Measurements from ENCODE around the gene PMAIP1. TPM values are rescaled to one million over a fixed set of nuclear protein-coding genes. Genes with fewer than 3 reads are reported as not detected.

Gene PMAIP1
- polyA plus RNA-seq, 1 donor (not counting 4 experiments of a cell fraction or from before 2014, with no cell fraction given), result 49.1 TPM

GRCh38 chr18:59861009-59861408, 38.8 kb upstream of the PMAIP1 start:
- Histone ChIP-seq H4K20me1 (ENCODE audit: control insufficient read depth, extremely low read depth, insufficient read depth, low read length) (no peaks in the 10 kb centered on the region), H3K4me3 (ENCODE audit: control insufficient read depth in 2 of 3, extremely low read depth in 1 of 3, insufficient read depth in 2 of 3, low read depth in 1 of 3, low read length in 3 of 3) (no peak overlapping the region), H3K27me3 (ENCODE audit: control insufficient read depth, extremely low read depth, insufficient read depth, low read length) (no peaks in the 10 kb centered on the region), H3K9me1 (ENCODE audit: control insufficient read depth, extremely low read depth, insufficient read depth, low read length) (no peaks in the 10 kb centered on the region), H3K27ac (ENCODE audit: control insufficient read depth, insufficient read depth, low read length) (no peak overlapping the region), H3K4me1 (ENCODE audit: control insufficient read depth, extremely low read depth, insufficient read depth, low read length) (peaks cover 24% of the 10 kb centered on the region), H3K4me2 (ENCODE audit: control insufficient read depth, extremely low read depth, insufficient read depth, low read depth, low read length) (no peak overlapping the region), H3K36me3 (ENCODE audit: control insufficient read depth in 2 of 2, extremely low read depth in 1 of 2, insufficient read depth in 2 of 2, low read length in 2 of 2) (no peaks in the 10 kb centered on the region), H3K79me2 (ENCODE audit: control insufficient read depth, insufficient read depth, low read length) (no peaks in the 10 kb centered on the region), H3K9me3 (ENCODE audit: control insufficient read depth, low read depth, low read length) (no peaks in the 10 kb centered on the region), H3K9ac (ENCODE audit: control insufficient read depth, extremely low read depth, insufficient read depth, low read length) (no peak overlapping the region), H2AFZ (ENCODE audit: control insufficient read depth, low read length) (no peak overlapping the region)
- DNase-seq (ENCODE audit: low read depth, low spot score), result no peak
- no peak for FAIRE-seq
- dilution Hi-C loops (cut with MboI; ENCODE audit: extremely low pct_ligation_motif_present, low sequenced_read_pairs), result no loop called here
- TF ChIP-seq EZH2 (IDR thresholded peaks at IDR 0.05; ENCODE audit: low read length), result no peak
- TF ChIP-seq, protein P1, sequence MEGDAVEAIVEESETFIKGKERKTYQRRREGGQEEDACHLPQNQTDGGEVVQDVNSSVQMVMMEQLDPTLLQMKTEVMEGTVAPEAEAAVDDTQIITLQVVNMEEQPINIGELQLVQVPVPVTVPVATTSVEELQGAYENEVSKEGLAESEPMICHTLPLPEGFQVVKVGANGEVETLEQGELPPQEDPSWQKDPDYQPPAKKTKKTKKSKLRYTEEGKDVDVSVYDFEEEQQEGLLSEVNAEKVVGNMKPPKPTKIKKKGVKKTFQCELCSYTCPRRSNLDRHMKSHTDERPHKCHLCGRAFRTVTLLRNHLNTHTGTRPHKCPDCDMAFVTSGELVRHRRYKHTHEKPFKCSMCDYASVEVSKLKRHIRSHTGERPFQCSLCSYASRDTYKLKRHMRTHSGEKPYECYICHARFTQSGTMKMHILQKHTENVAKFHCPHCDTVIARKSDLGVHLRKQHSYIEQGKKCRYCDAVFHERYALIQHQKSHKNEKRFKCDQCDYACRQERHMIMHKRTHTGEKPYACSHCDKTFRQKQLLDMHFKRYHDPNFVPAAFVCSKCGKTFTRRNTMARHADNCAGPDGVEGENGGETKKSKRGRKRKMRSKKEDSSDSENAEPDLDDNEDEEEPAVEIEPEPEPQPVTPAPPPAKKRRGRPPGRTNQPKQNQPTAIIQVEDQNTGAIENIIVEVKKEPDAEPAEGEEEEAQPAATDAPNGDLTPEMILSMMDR (optimal IDR thresholded peaks at IDR 0.05 in 1 of 3, IDR thresholded peaks at IDR 0.05 in 1 of 3, conservative IDR thresholded peaks at IDR 0.05 in 1 of 3; ENCODE audit: extremely low read depth in 1 of 3, insufficient read depth in 2 of 3, low read length in 3 of 3), result no peak

- H3K9ac ChIP-seq (ENCODE audit: control insufficient read depth, extremely low read depth, insufficient read depth, low read length), result no peak overlapping the region
- no peak overlapping the region for H2AFZ ChIP-seq (ENCODE audit: control insufficient read depth, low read length)
- H3K27ac ChIP-seq (ENCODE audit: control insufficient read depth, insufficient read depth, low read length), result peak overlapping the region; percentile 5
- dilution Hi-C loops (cut with MboI; ENCODE audit: extremely low pct_ligation_motif_present, low sequenced_read_pairs), result no loop called here
- FAIRE-seq (peak; percentile 83), DNase-seq (ENCODE audit: low read depth, low spot score) (no peak)
- no peaks in the 10 kb centered on the region for H3K9me1 ChIP-seq (ENCODE audit: control insufficient read depth, extremely low read depth, insufficient read depth, low read length)
- H3K4me2 ChIP-seq (ENCODE audit: control insufficient read depth, extremely low read depth, insufficient read depth, low read depth, low read length), result peak overlapping the region; percentile 41
- no peaks in the 10 kb centered on the region for H3K27me3 ChIP-seq (ENCODE audit: control insufficient read depth, extremely low read depth, insufficient read depth, low read length)
- H3K4me3 ChIP-seq (ENCODE audit: control insufficient read depth in 2 of 3, extremely low read depth in 1 of 3, insufficient read depth in 2 of 3, low read depth in 1 of 3, low read length in 3 of 3), result no peak overlapping the region
- no peaks in the 10 kb centered on the region for H3K9me3 ChIP-seq (ENCODE audit: control insufficient read depth, low read depth, low read length)
- peaks cover 24% of the 10 kb centered on the region for H3K4me1 ChIP-seq (ENCODE audit: control insufficient read depth, extremely low read depth, insufficient read depth, low read length)
- no peak for TF ChIP-seq EZH2 (IDR thresholded peaks at IDR 0.05; ENCODE audit: low read length)
- TF ChIP-seq, protein P1 (optimal IDR thresholded peaks at IDR 0.05 in 1 of 3, IDR thresholded peaks at IDR 0.05 in 1 of 3, conservative IDR thresholded peaks at IDR 0.05 in 1 of 3; ENCODE audit: extremely low read depth in 1 of 3, insufficient read depth in 2 of 3, low read length in 3 of 3), result no peak
- H3K36me3 ChIP-seq (ENCODE audit: control insufficient read depth in 2 of 2, extremely low read depth in 1 of 2, insufficient read depth in 2 of 2, low read length in 2 of 2), result no peaks in the 10 kb centered on the region
- H4K20me1 ChIP-seq (ENCODE audit: control insufficient read depth, extremely low read depth, insufficient read depth, low read length), result no peaks in the 10 kb centered on the region
- H3K79me2 ChIP-seq (ENCODE audit: control insufficient read depth, insufficient read depth, low read length), result no peaks in the 10 kb centered on the region
These were observed 37.6 kb upstream of the PMAIP1 start for GRCh38 chr18:59861963-59862819.
